C4-2B (cell line): Measurements from ENCODE around the gene TMEM40.

Source experiments
- ZFX ChIP-seq: fragments of 450-650 bp; IDR thresholded peaks from 2 replicates; pipeline ENCODE4 v1.6.1; 2017
- TF ChIP-seq, protein P1 (sequence below): fragments of 450-650 bp; conservative IDR thresholded peaks from 2 replicates; pipeline ENCODE4 v1.5.1; 2017; ENCODE audit warnings: mild to moderate bottlenecking

GRCh38 chr3:12705374-12705926 lies 53.6 kb downstream of the TMEM40 start:
- TF ChIP-seq, protein P1, sequence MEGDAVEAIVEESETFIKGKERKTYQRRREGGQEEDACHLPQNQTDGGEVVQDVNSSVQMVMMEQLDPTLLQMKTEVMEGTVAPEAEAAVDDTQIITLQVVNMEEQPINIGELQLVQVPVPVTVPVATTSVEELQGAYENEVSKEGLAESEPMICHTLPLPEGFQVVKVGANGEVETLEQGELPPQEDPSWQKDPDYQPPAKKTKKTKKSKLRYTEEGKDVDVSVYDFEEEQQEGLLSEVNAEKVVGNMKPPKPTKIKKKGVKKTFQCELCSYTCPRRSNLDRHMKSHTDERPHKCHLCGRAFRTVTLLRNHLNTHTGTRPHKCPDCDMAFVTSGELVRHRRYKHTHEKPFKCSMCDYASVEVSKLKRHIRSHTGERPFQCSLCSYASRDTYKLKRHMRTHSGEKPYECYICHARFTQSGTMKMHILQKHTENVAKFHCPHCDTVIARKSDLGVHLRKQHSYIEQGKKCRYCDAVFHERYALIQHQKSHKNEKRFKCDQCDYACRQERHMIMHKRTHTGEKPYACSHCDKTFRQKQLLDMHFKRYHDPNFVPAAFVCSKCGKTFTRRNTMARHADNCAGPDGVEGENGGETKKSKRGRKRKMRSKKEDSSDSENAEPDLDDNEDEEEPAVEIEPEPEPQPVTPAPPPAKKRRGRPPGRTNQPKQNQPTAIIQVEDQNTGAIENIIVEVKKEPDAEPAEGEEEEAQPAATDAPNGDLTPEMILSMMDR, result no peak
- TF ChIP-seq ZFX, result no peak
